GM21786 (cell line): ENCODE data around the gene PPP1R1C.

ENCODE experiments used
- ATAC-seq: cut with Tn5 transposase; IDR thresholded peaks from one replicate; pipeline ENCODE4 v1.9.1; 2021; ENCODE audit not compliant: unreplicated experiment

Gene PPP1R1C

GRCh38 chr2:182103526-182103925 lies 117.9 kb downstream of the PPP1R1C start:
- no peak for ATAC-seq

GRCh38 chr2:182110347-182110746 lies 124.7 kb downstream of the PPP1R1C start:
- ATAC-seq = no peak

GRCh38 chr2:182113334-182113733 lies 127.7 kb downstream of the PPP1R1C start:
- no peak for ATAC-seq

- no peak for ATAC-seq
Observed at GRCh38 chr2:182115258-182115657, 129.6 kb downstream of the PPP1R1C start.

DNA sequence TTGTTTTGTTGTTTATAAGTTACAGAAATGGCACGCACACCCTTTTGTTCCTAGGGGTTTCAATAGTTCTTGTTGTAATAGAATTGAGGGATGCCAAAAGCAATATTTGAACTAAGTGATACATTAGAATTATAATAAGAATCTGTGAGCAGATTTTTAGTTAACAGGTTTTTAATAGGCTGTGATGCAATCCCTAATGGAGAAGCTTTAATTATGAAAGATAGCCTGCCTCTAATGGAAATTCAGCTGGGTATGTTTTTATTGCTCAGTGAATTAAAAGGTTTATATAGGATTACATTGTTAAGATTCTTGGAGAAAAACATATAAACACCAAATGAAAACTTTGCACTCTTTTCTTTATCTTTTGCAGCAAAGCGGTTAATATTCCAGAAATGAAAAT lies 131.1 kb downstream of the PPP1R1C start:
- no peak for ATAC-seq

- no peak for ATAC-seq
Observed at GRCh38 chr2:182117196-182117595, 131.5 kb downstream of the PPP1R1C start.

GRCh38 chr2:182128821-182129707 lies 143.4 kb downstream of the PPP1R1C start:
- ATAC-seq = no peak

DNA sequence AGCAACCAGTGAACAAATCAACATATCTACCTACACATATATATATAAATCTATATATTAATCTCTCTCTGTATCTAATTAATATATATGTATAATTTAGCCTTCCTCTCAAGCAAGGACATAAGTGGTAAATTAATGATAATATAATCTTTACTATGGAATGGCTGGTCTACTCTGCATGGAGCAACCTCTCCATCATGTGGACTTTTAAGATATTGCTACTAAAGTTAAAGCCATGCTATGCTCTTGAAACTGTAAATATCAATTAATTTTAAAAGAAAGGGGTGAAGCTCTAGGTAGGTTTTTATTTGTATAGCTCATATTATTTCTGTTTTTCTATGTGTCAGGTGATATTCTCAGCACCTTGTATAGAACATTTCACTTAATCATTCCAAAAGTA lies 147.0 kb downstream of the PPP1R1C start:
- ATAC-seq = no peak

GRCh38 chr2:182133195-182133891 lies 147.7 kb downstream of the PPP1R1C start:
- ATAC-seq = no peak

DNA sequence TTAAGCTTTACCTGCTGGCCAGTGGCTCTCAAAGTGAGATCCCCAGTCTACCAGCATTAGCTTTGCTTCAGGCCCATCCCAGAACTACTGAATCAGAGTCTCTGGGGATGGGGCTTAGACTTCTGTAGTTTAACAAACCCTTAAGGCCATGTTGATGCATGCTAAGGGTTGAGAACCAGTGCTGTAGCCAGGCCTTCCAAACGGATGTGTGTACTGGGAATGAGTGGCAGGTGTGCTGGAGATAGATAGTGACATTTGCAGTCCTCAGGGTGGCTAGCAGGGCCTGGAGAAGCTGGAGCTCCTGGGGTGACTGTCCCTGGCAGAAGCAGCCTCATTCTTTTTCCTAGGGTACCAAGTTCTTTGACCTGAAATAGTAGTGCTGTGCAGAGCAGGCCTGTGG lies 148.5 kb downstream of the PPP1R1C start:
- no peak for ATAC-seq

DNA sequence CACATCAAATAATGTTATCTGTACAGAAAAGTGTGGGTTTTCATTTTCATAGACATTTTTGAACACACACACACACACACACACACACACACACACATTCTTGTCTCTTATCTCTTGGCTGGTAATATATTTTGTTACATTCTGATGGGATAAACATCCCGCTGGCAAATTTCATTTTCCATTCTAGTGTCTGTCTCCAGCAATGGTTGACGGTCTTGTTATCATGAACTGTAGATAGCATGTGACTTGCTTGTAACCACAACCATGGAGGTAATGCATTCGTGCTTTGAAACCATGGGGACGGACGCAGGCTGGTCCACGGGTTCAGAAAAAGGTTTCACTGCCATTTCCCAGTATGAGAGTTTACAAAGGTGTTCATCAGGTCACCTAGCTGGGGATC lies 156.4 kb downstream of the PPP1R1C start:
- ATAC-seq = no peak

DNA sequence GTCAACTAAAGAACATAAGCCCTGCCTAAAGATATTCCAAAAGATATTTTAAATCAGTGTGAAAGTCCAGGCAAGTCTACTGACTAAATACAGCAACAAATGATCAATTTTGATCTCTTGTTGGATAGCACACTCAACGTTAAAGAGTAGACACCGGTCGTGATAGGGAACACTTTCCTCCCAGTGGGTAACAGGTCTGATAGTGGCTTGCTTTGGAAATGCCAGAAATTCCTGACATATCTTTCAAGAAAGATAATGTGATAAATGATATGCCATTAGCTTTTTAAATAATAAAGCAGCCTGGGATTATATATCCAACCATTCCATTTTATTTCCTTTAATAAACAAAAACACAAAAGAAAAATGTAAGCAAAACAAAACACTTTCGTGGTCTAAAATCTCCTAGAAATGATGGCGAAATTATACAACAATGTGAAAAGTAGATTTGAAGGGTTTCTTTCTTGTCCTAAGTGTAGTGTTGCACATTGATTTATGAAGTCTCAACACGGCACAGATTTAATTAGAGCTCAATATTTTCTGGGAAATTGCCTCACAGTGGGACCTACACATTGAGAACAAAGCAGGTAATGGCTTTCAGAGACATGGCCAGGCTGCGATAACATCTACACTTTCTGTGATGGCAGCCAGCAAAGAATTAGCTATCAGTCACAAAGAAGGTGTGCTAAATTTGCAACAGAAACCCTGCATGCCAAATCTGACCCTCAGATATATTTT lies 158.6 kb downstream of the PPP1R1C start:
- ATAC-seq = no peak

DNA sequence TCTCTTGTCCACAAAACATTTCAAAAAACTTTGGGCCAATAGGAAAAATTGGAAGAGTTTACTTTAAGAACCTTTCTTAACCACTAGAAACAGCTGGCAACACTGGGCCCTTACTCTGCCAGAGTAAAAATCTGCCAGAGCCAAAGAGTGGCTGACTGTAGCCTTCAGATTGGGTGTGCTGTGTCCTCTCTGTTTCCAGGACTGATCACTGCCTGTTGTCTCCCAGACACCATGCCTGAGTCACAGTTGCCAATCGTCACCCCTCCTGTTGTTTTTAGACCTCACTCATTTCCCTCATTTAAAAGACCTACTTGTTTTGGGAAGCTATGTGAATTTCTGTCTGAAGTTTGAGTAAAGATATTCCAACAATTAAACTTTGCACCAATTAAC lies 159.1 kb downstream of the PPP1R1C start:
- no peak for ATAC-seq

DNA sequence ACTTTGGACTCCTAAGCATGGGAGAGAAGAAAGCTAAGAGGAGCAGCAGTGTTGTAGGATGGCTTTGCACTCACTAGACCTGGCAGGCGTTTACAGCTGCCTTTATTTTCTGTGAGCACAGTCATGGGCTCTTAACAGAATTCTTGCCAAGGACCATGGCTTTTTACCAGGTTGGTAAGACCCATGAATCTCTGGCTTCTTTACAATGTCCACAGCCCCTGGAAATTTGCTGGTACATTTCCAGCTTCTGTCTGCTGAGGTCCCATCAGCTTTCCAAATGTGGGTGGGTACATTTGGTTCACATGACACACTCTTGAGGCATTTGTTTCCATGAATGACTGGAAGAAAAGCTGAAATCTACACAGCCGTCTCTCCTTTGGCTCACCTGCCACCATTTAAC lies 162.7 kb downstream of the PPP1R1C start:
- no peak for ATAC-seq

DNA sequence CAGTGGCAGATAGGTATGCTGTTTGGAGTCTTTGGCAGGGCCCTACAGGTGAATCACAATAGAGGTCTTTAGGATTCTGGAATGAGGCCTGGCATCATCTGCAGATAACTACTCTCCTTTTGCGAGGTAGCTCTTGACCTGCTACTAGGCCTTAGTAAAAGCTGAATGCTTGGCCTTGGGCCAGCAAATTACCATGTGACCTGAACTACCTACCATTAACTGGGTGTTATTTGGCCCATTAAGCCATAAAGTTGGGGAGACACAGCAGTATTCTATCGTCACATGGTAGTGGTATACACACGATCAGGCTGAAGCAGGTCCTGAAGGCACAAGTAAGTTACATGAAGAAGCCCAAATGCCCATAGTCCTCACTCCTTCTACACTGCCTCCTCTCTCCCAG lies 178.2 kb downstream of the PPP1R1C start:
- no peak for ATAC-seq

DNA sequence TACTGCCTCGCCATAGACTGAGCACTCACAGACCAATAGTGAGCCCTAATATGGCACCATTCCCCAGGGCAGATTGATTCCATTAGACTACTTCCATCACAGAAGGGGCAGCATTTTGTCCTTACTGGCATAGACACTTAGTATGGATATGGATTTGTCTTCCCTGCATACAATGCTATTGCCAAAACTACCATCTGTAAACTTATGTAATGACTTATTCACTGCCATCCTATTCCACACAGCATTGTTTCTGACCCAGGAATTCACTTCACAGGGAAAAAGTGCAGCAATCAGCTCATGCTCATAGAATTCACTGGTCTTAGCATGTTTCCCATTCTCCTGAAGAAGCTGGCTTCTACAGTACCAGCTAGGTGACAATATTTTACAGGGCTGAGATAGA lies 179.0 kb downstream of the PPP1R1C start:
- no peak for ATAC-seq

GRCh38 chr2:182165202-182165601 lies 179.5 kb downstream of the PPP1R1C start:
- ATAC-seq = no peak

GRCh38 chr2:182166406-182166805 lies 180.8 kb downstream of the PPP1R1C start:
- ATAC-seq = no peak

GRCh38 chr2:182166841-182167240 lies 181.2 kb downstream of the PPP1R1C start:
- no peak for ATAC-seq
